ENCODE measurements around the gene NECAB2.

GRCh38 chr16:84024854-84025253 is 56.8 kb downstream of the NECAB2 start:
- no peak for TF ChIP-seq POLR2A (IDR thresholded peaks at IDR 0.05; ENCODE audit: low read length)
- TF ChIP-seq GATA1 (IDR thresholded peaks at IDR 0.05; ENCODE audit: low read depth, low read length): no peak

Data from erythroblast (primary cell).